ENCODE data around the gene STXBP5L.
A peak's percentile ranks its signal among the peaks of the same experiment; 100 is the strongest.
"Not testable (repeated sequence)": the region's sequence is repeated elsewhere in the genome, so short reads cannot be mapped to it uniquely, and the experiment has no call there.

The STXBP5L gene

GRCh38 chr3:121431726-121432517, 523.9 kb downstream of the STXBP5L start:
- H3K79me2 ChIP-seq: no peaks in the 10 kb centered on the region
- no peaks in the 10 kb centered on the region for H3K36me3 ChIP-seq (ENCODE audit: control insufficient read depth, insufficient read depth, low read length)
- no peak overlapping the region for H3K9ac ChIP-seq

DNA sequence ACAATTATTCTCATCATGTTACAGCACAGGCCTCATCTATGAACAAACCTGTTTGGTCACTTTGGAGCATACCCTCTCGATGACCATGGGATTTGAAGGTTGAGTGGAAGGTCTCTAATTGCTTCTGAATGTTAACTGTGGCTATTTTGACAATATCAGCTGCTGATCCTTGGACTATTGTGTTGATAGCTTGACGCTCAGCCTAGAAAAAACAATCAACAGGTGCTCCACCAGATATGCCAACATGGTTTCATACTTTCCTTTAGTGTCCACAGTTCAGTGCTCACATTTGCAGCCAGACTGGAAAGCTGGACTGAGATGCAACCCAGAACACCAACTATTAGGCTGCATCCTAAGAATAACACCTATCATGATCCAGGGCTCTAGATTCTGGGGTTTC, 528.1 kb downstream of the STXBP5L start:
- Histone ChIP-seq H3K9me3 (ENCODE audit: control insufficient read depth, low read length) (no peaks in the 10 kb centered on the region), H3K4me3 (ENCODE audit: low read depth, low read length) (no peak overlapping the region), H3K4me1 (no peaks in the 10 kb centered on the region), H3K79me2 (no peaks in the 10 kb centered on the region), H3K4me2 (ENCODE audit: low read length) (no peak overlapping the region), H3K36me3 (ENCODE audit: control insufficient read depth, insufficient read depth, low read length) (no peaks in the 10 kb centered on the region), H3K9ac (no peak overlapping the region), H3K27ac (no peak overlapping the region), H3K27me3 (ENCODE audit: control insufficient read depth, insufficient read depth, low read length) (no peaks in the 10 kb centered on the region), H2AFZ (no peak overlapping the region)
- TF ChIP-seq, protein P1, sequence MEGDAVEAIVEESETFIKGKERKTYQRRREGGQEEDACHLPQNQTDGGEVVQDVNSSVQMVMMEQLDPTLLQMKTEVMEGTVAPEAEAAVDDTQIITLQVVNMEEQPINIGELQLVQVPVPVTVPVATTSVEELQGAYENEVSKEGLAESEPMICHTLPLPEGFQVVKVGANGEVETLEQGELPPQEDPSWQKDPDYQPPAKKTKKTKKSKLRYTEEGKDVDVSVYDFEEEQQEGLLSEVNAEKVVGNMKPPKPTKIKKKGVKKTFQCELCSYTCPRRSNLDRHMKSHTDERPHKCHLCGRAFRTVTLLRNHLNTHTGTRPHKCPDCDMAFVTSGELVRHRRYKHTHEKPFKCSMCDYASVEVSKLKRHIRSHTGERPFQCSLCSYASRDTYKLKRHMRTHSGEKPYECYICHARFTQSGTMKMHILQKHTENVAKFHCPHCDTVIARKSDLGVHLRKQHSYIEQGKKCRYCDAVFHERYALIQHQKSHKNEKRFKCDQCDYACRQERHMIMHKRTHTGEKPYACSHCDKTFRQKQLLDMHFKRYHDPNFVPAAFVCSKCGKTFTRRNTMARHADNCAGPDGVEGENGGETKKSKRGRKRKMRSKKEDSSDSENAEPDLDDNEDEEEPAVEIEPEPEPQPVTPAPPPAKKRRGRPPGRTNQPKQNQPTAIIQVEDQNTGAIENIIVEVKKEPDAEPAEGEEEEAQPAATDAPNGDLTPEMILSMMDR (IDR thresholded peaks at IDR 0.05): no peak

More at GRCh38 chr3:121431726-121432517, 523.9 kb downstream of the STXBP5L start:
- H3K27ac ChIP-seq: no peak overlapping the region
- peak overlapping the region; percentile 48 for H2AFZ ChIP-seq
- peak overlapping the region; percentile 19 for H3K4me2 ChIP-seq (ENCODE audit: low read length)
- TF ChIP-seq, protein P1 (IDR thresholded peaks at IDR 0.05): no peak
- H3K4me1 ChIP-seq: no peaks in the 10 kb centered on the region
- H3K9me3 ChIP-seq (ENCODE audit: control insufficient read depth, low read length): no peaks in the 10 kb centered on the region
- no peaks in the 10 kb centered on the region for H3K27me3 ChIP-seq (ENCODE audit: control insufficient read depth, insufficient read depth, low read length)
- peak overlapping the region; percentile 29 for H3K4me3 ChIP-seq (ENCODE audit: low read depth, low read length)

GRCh38 chr3:121436641-121437040, 528.6 kb downstream of the STXBP5L start:
- Histone ChIP-seq H3K4me1 (no peaks in the 10 kb centered on the region), H3K4me2 (ENCODE audit: low read length) (no peak overlapping the region), H2AFZ (no peak overlapping the region), H3K9ac (no peak overlapping the region), H3K36me3 (ENCODE audit: control insufficient read depth, insufficient read depth, low read length) (no peaks in the 10 kb centered on the region), H3K9me3 (ENCODE audit: control insufficient read depth, low read length) (no peaks in the 10 kb centered on the region), H3K4me3 (ENCODE audit: low read depth, low read length) (no peak overlapping the region), H3K79me2 (no peaks in the 10 kb centered on the region), H3K27ac (no peak overlapping the region), H3K27me3 (ENCODE audit: control insufficient read depth, insufficient read depth, low read length) (no peaks in the 10 kb centered on the region)
- TF ChIP-seq, protein P1 (IDR thresholded peaks at IDR 0.05): no peak

GRCh38 chr3:121443456-121443855, 535.5 kb downstream of the STXBP5L start:
- H3K36me3 ChIP-seq (ENCODE audit: control insufficient read depth, insufficient read depth, low read length): no peaks in the 10 kb centered on the region
- H3K9ac ChIP-seq: no peak overlapping the region
- no peak overlapping the region for H3K27ac ChIP-seq
- H3K27me3 ChIP-seq (ENCODE audit: control insufficient read depth, insufficient read depth, low read length): no peaks in the 10 kb centered on the region
- no peaks in the 10 kb centered on the region for H3K4me1 ChIP-seq
- H3K79me2 ChIP-seq: no peaks in the 10 kb centered on the region
- H3K4me2 ChIP-seq (ENCODE audit: low read length): no peak overlapping the region
- no peak overlapping the region for H3K4me3 ChIP-seq (ENCODE audit: low read depth, low read length)
- no peak overlapping the region for H2AFZ ChIP-seq
- TF ChIP-seq, protein P1 (IDR thresholded peaks at IDR 0.05): no peak
- H3K9me3 ChIP-seq (ENCODE audit: control insufficient read depth, low read length): no peaks in the 10 kb centered on the region

GRCh38 chr3:121451752-121452151, 543.7 kb downstream of the STXBP5L start:
- H3K36me3 ChIP-seq (ENCODE audit: control insufficient read depth, insufficient read depth, low read length); H3K79me2 ChIP-seq; H3K4me3 ChIP-seq (ENCODE audit: low read depth, low read length); H3K27me3 ChIP-seq (ENCODE audit: control insufficient read depth, insufficient read depth, low read length); H3K9me3 ChIP-seq (ENCODE audit: control insufficient read depth, low read length); H3K27ac ChIP-seq; H2AFZ ChIP-seq; H3K4me1 ChIP-seq; H3K9ac ChIP-seq; H3K4me2 ChIP-seq (ENCODE audit: low read length): not testable (repeated sequence)

Data from parathyroid adenoma (tissue), 2 donors.